K562 (cell line): Measurements from ENCODE around the gene HMCN2. TPM values are rescaled to one million over a fixed set of nuclear protein-coding genes. Genes with fewer than 3 reads are reported as not detected.
A peak's percentile ranks its signal among the peaks of the same experiment; 100 is the strongest.

Experiments used
- ATAC-seq: fragments of 200-7000 bp; cut with Tn5 transposase; 3 replicates; pipeline ENCODE4 v1.9.1; 2020; ENCODE audit warnings: moderate library complexity
- BruUV-seq: library from RNA; stranded (reverse); fragments of 400-500 nt; replicated peaks from 2 replicates; lab custom pipeline; 2021; lab: Mats Ljungman, UMichigan
- CTCF ChIA-PET: fragments of 300-600 bp; formaldehyde crosslinking; extraction: SDS; loops from one replicate; lab custom pipeline; 2021; ENCODE audit warnings: low intra/inter-chr PET ratio; lab: Yijun Ruan, JAX
- POLR2A ChIA-PET: fragments of 300-600, 350-650 bp; sonication (Branson Sonifier 250); formaldehyde crosslinking; extraction: SDS; loops from one replicate; lab custom pipeline; 2021; ENCODE audit warnings: antibody characterized with exemption, inconsistent platforms; lab: Yijun Ruan, JAX
- DNase-seq, 4 experiments: peaks; one replicate each; pipeline versions ENCODE4 v3.0.0 to v3.0.0-alpha.2; 2011 to 2018; ENCODE audit warnings: low spot score in 3 of 4, mixed read lengths in 3 of 4; ENCODE audit errors: extremely low read depth in 1 of 4
- FAIRE-seq: peaks from 2 replicates; lab custom pipeline; 2011; peaks lifted over from hg19 to GRCh38; lab: Jason Lieb, UNC
- H2AFZ ChIP-seq: 2 replicates; pipeline ENCODE4 v1.6.0; 2011; ENCODE audit warnings: low read depth, low read length, control low read depth, inconsistent platforms
- H3K27ac ChIP-seq: fragments of 200-600 bp; 3 replicates; pipeline ENCODE4 v1.8.0; 2011; ENCODE audit warnings: low read depth, mild to moderate bottlenecking, control low read depth, inconsistent platforms, low read length, moderate library complexity, mixed read lengths; ENCODE audit errors: extremely low read depth
- H3K27me3 ChIP-seq, 2 experiments: fragments of 300-600 bp in 1 of 2; 2 replicates in 1 of 2; 3 replicates in 1 of 2; pipeline versions ENCODE4 v1.6.0 to v1.8.0; 2011; ENCODE audit warnings: inconsistent platforms in 2 of 2, low read length in 2 of 2, mild to moderate bottlenecking in 1 of 2, mixed read lengths in 1 of 2, moderate library complexity in 1 of 2; ENCODE audit not compliant: control insufficient read depth in 2 of 2, insufficient read depth in 2 of 2
- H3K36me3 ChIP-seq: fragments of 300-600 bp; 3 replicates; pipeline ENCODE4 v1.8.0; 2011; ENCODE audit warnings: mild to moderate bottlenecking, low read length, inconsistent platforms; ENCODE audit not compliant: control insufficient read depth, insufficient read depth
- H3K4me1 ChIP-seq, 2 experiments: fragments of 200-600 bp in 1 of 2; replicated peaks in 1 of 2; 2 replicates in 1 of 2; 3 replicates in 1 of 2; pipeline versions ENCODE4 v1.5.1 to v1.8.0; 2011; ENCODE audit warnings: inconsistent platforms in 2 of 2, low read length in 2 of 2, mild to moderate bottlenecking in 1 of 2, mixed read lengths in 1 of 2, moderate library complexity in 1 of 2; ENCODE audit not compliant: control insufficient read depth in 2 of 2, insufficient read depth in 2 of 2
- H3K4me2 ChIP-seq: 2 replicates; pipeline ENCODE4 v1.6.1; 2011; ENCODE audit warnings: low read length, control low read depth, inconsistent platforms, mixed read lengths; ENCODE audit not compliant: insufficient read depth
- H3K4me3 ChIP-seq: fragments of 200-600 bp; sonication (generic), shearing (Covaris generic); 2 replicates; pipeline ENCODE4 v1.5.1; 2016; ENCODE audit warnings: control low read depth, inconsistent platforms
- H3K79me2 ChIP-seq: fragments of 200-600 bp; 3 replicates; pipeline ENCODE4 v1.8.0; 2011; ENCODE audit warnings: low read length, inconsistent platforms; ENCODE audit not compliant: control insufficient read depth, insufficient read depth
- H3K9ac ChIP-seq, 2 experiments: 2 replicates each; pipeline versions ENCODE4 v1.6.0 to v1.6.1; 2011; ENCODE audit warnings: low read depth in 2 of 2, low read length in 2 of 2, control low read depth in 1 of 2, inconsistent platforms in 1 of 2, mild to moderate bottlenecking in 1 of 2, mixed read lengths in 1 of 2; ENCODE audit not compliant: insufficient read depth in 1 of 2
- H3K9me1 ChIP-seq: one replicate; pipeline ENCODE4 v1.6.0; 2011; ENCODE audit warnings: inconsistent platforms, mild to moderate bottlenecking, low read length, moderate library complexity; ENCODE audit not compliant: control insufficient read depth, insufficient read depth
- H3K9me3 ChIP-seq: replicated peaks from 2 replicates; pipeline ENCODE4 v1.5.1; 2011; ENCODE audit warnings: low read depth, low read length, inconsistent platforms; ENCODE audit not compliant: control insufficient read depth, insufficient read depth
- H4K20me1 ChIP-seq: replicated peaks from 2 replicates; pipeline ENCODE4 v1.6.1; 2011; ENCODE audit warnings: low read length, inconsistent platforms, mixed read lengths; ENCODE audit not compliant: control insufficient read depth, insufficient read depth
- CHD1 ChIP-seq: fragments of 200-600 bp; sonication (generic); IDR thresholded peaks from one replicate; pipeline ENCODE4 v1.6.1; 2012; ENCODE audit warnings: mild to moderate bottlenecking, moderate library complexity, low read length, inconsistent platforms
- ESRRA ChIP-seq: fragments of 450-650 bp; IDR thresholded peaks from 2 replicates; pipeline ENCODE4 v1.6.1; 2014; ENCODE audit warnings: low read depth, mild to moderate bottlenecking, moderate library complexity, borderline replicate concordance
- KLF16 ChIP-seq: IDR thresholded peaks from 2 replicates; pipeline ENCODE4 v1.6.1; 2016; ENCODE audit warnings: antibody characterized with exemption
- MEF2A ChIP-seq: IDR thresholded peaks from 2 replicates; pipeline ENCODE4 v1.6.1; 2011; ENCODE audit warnings: low read depth, mild to moderate bottlenecking, low read length, moderate library complexity; ENCODE audit not compliant: control insufficient read depth
- NR2C2 ChIP-seq, 2 experiments: fragments of 200-800 bp in 1 of 2; sonication (Bioruptor generic) in 1 of 2; sonication (generic) in 1 of 2; formaldehyde crosslinking in 1 of 2; IDR thresholded peaks; 2 replicates each; pipeline versions ENCODE4 v1.6.1 to v1.8.0; 2016 to 2022; ENCODE audit warnings: mild to moderate bottlenecking in 1 of 2, missing compliant biosample characterization in 1 of 2, missing genetic modification characterization in 1 of 2, missing genetic modification reagents in 1 of 2
- POLR2G ChIP-seq: fragments of 200-400 bp; formaldehyde crosslinking; IDR thresholded peaks from 2 replicates; pipeline ENCODE4 v1.6.1; 2017; ENCODE audit warnings: low read depth, mild to moderate bottlenecking, antibody characterized with exemption, low read length, moderate library complexity
- RFX1 ChIP-seq: fragments of 450-650 bp; IDR thresholded peaks from 2 replicates; pipeline ENCODE4 v1.6.1; 2016; ENCODE audit warnings: mild to moderate bottlenecking, moderate library complexity
- TAF1 ChIP-seq: IDR thresholded peaks from 2 replicates; pipeline ENCODE4 v1.6.1; 2011; ENCODE audit warnings: mild to moderate bottlenecking, low read length, moderate library complexity; ENCODE audit not compliant: insufficient read depth, control insufficient read depth, severe bottlenecking; ENCODE audit errors: extremely low read depth
- ZNF23 ChIP-seq: fragments of 250-450 bp; sonication (Bioruptor Pico); IDR thresholded peaks from 2 replicates; pipeline ENCODE4 v1.4.0; 2020; ENCODE audit warnings: mild to moderate bottlenecking
- WGBS: fragments of 100-300 bp; shearing (Covaris generic); methylation state at CpG from one replicate; pipeline ENCODE4 v1.1.6; 2016; ENCODE audit warnings: low coverage, mixed read lengths; ENCODE audit not compliant: insufficient coverage; ENCODE audit errors: missing lambda C conversion rate; 5-methylcytosine and 5-hydroxymethylcytosine counted together
- in situ Hi-C: fragments of 300-500 bp; cut with MboI; formaldehyde crosslinking; loops from 4 replicates; pipeline ENCODE4 v1.15.0; 2018; ENCODE audit warnings: inconsistent platforms, mixed read lengths
- intact Hi-C: fragments of 100-400 bp; cut with micrococcal nuclease; formaldehyde crosslinking; loops from 2 replicates; pipeline ENCODE4 v1.14.2; 2022
- polyA plus RNA-seq, 8 experiments: library from polyadenylated mRNA; depleted of rRNA in 4 of 8; stranded (reverse) in 5 of 8; unstranded in 3 of 8; fragments of >200 nt; fragmentation: Nextera tagmentation in 2 of 8; fragmentation: Illumina TruSeq in 1 of 8; extraction: Ambion mirVana in 2 of 8; extraction: Trizol in 1 of 8; gene quantifications; 2 replicates each; pipeline versions ENCODE4 v1.2.1 to v1.2.3, GENCODE V29; 2011 to 2014; ENCODE audit warnings: inconsistent platforms in 1 of 8, missing spikeins in 1 of 8
- total RNA-seq, 7 experiments: library from RNA; depleted of rRNA in 6 of 7; stranded (reverse); fragments of >200 nt in 6 of 7; fragmentation: Illumina TruSeq in 2 of 7; extraction: Trizol in 2 of 7; gene quantifications; 2 replicates each; pipeline versions ENCODE4 v1.2.1 to v1.2.3, GENCODE V29; 2011 to 2021; ENCODE audit warnings: low replicate concordance in 1 of 7
- TF ChIP-seq, protein P1 (sequence below), 2 experiments: fragments of 450-650 bp; IDR thresholded peaks; 2 replicates each; pipeline ENCODE4 v1.6.1; 2016

The HMCN2 gene
- total and polyA plus RNA-seq, 9 of the 15 experiments (the other 6 are each of a cell fraction or from before 2014, with no cell fraction given): 0.01 TPM; not detected in 8

DNA sequence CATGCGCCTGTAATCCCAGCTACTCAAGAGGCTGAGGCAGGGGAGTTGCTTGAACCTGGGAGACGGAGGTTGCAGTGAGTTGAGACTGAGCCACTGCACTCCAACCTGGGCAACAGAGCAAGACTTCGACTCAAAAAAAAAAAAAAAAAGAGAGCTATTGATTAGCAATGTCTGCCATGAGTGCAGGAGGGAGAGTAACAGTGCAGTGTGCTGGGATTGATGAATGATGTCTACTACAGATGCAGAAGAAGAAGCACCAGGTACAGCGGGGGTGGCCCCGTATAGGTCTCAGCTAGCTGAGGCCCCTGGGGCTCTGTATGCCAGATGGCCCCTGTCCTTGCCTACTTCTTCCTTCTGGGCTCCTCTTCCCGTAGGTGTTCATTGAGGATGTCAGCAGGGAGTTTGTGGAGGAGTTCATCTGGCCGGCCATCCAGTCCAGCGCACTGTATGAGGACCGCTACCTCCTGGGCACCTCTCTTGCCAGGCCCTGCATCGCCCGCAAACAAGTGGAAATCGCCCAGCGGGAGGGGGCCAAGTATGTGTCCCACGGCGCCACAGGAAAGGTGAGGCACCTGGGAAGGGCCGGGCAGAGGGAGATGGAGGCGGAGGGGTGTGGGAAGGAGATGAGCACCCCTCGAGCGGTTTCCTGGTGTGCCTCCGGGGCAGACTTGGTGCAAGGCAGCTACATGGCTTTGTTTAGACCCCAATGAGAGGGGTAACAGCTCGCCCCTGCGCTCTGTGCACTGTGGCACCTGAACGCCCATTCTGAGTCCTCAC is 192.7 kb downstream of the HMCN2 start (continued):
- TF ChIP-seq POLR2G (peak; percentile 44), ZNF23 (CRISPR knock-in tag) (peak; percentile 79), CHD1 (no peak)
- TF ChIP-seq, protein P1, sequence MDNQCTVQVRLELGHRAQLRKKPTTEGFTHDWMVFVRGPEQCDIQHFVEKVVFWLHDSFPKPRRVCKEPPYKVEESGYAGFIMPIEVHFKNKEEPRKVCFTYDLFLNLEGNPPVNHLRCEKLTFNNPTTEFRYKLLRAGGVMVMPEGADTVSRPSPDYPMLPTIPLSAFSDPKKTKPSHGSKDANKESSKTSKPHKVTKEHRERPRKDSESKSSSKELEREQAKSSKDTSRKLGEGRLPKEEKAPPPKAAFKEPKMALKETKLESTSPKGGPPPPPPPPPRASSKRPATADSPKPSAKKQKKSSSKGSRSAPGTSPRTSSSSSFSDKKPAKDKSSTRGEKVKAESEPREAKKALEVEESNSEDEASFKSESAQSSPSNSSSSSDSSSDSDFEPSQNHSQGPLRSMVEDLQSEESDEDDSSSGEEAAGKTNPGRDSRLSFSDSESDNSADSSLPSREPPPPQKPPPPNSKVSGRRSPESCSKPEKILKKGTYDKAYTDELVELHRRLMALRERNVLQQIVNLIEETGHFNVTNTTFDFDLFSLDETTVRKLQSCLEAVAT (IDR thresholded peaks at IDR 0.05): peak in 1 of 2 experiments; percentile 96; a peak in 2 of 4 replicates
- TF ChIP-seq, all 486 proteins: peak for 7

DNA sequence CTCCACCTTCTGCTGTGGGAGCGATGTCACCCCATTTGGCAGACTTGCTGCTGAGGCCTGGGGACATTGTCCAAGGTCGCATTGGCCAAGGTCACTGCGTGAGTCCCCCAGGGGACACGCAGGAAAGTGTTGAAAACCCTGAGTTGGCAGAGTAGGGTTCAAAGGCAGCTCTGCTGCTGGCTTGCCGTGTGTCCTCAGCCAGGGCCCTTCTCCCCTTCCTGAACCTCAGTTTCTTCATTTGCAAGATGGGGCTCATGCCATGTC is 193.2 kb downstream of the HMCN2 start:
- POLR2A ChIA-PET: interaction anchor here (1.3 to 1.5 kb wide), 2 partner anchors 11 to 122 kb away, joined by 3 read pairs; no protein-coding TSS in a partner anchor

More for the DNA sequence above, 193.2 kb downstream of the HMCN2 start:
- H3K27ac ChIP-seq: no peak overlapping the region
- no peaks in the 10 kb centered on the region for H3K9me3 ChIP-seq
- H3K36me3 ChIP-seq: no peaks in the 10 kb centered on the region
- intact Hi-C loops: no loop called here
- no TSS peak for BruUV-seq
- H3K4me3 ChIP-seq: no peak overlapping the region
- no peak overlapping the region for H3K4me2 ChIP-seq
- CTCF ChIA-PET: interaction anchor here (1.0 kb wide), 1 partner anchor 405 kb away, joined by 3 read pairs; no protein-coding TSS in a partner anchor
- 26% methylated on average over 5 of the region's 5 CpGs for WGBS
- ATAC-seq (no peak), DNase-seq (no peak), FAIRE-seq (no peak)
- peaks cover 5 to 31% of the 10 kb centered on the region in 2 experiments; a peak in 3 of 5 replicates for H3K27me3 ChIP-seq
- in situ Hi-C loops: loop anchor here (10.0 kb wide), 1 partner anchor 406 kb away; no protein-coding TSS in a partner anchor
- H3K9ac ChIP-seq: peak overlapping the region in 1 of 2 experiments; percentile 33; a peak in 1 of 4 replicates
- TF ChIP-seq NR2C2 (CRISPR knock-in tag; IDR thresholded peaks at IDR 0.05): no peak
- no peak for TF ChIP-seq NR2C2 (tag; IDR thresholded peaks at IDR 0.05)
- TF ChIP-seq ESRRA: peak; percentile 69
- no peak for TF ChIP-seq KLF16
- TF ChIP-seq TAF1: no peak
- TF ChIP-seq MEF2A: no peak
- 0 out of 2 replicates have a peak, but pooled peaks have one; percentile 22 for TF ChIP-seq POLR2G
- TF ChIP-seq RFX1: no peak
- H2AFZ ChIP-seq: no peak overlapping the region
- no peaks in the 10 kb centered on the region for H3K9me1 ChIP-seq
- H3K4me1 ChIP-seq: peaks cover 0 to 16% of the 10 kb centered on the region in 2 experiments; a peak in 2 of 5 replicates
- no peaks in the 10 kb centered on the region for H3K79me2 ChIP-seq
- H4K20me1 ChIP-seq: peaks cover 13% of the 10 kb centered on the region
